Measurements from ENCODE around the gene RAB5A. TPM values are rescaled to one million over a fixed set of nuclear protein-coding genes. Genes with fewer than 3 reads are reported as not detected.
"Not testable (repeated sequence)": the region's sequence is repeated elsewhere in the genome, so short reads cannot be mapped to it uniquely, and the experiment has no call there.

The RAB5A gene
- total and polyA plus RNA-seq, 2 experiments from 2014 or later, result 78.9 to 94.9 TPM

DNA sequence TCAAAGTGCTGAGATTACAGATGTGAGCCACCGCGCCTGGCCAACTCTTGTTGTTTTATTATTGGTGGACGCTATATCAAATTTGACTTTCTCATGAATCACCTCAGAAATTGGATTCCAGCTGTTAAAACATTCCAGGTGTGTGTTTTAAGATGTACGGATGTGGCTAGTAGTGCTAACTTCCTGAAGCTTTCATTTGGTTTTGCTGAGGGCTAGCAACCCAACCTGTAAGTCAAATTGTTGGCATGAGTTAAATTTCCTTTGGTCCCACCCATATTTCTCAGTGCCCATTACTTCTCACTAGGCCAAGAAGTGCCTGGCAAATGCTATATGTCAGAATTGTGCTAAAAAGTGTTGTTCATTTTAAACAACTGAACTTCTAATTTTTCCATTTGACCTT lies 80.2 kb downstream of the RAB5A start:
- Histone ChIP-seq H4K20me1 (ENCODE audit: insufficient read depth) (no peaks in the 10 kb centered on the region), H3K79me2 (ENCODE audit: insufficient read depth) (no peaks in the 10 kb centered on the region), H3K9ac (no peak overlapping the region), H3F3A (ENCODE audit: insufficient read depth) (no peaks in the 10 kb centered on the region), H3K4me3 (no peak overlapping the region), H2AFZ (no peak overlapping the region), H3K9me3 (ENCODE audit: low read depth) (no peaks in the 10 kb centered on the region), H3K4me2 (ENCODE audit: unreplicated experiment) (no peak overlapping the region), H3K27me3 (replicated peaks; ENCODE audit: insufficient read depth) (no peaks in the 10 kb centered on the region), H3K27ac (no peak overlapping the region), H3K9me2 (ENCODE audit: insufficient read depth) (no peaks in the 10 kb centered on the region), H3K36me3 (ENCODE audit: low read depth) (no peaks in the 10 kb centered on the region), H3K4me1 (ENCODE audit: insufficient read depth) (no peaks in the 10 kb centered on the region)
- in situ Hi-C loops (cut with MboI), result no loop called here
- TF ChIP-seq EZH2phosphoT487 (IDR thresholded peaks at IDR 0.05; ENCODE audit: insufficient read depth, low read depth), result no peak
- TF ChIP-seq EZH2 (IDR thresholded peaks at IDR 0.05; ENCODE audit: insufficient read depth, poor library complexity, severe bottlenecking), result no peak
- DNase-seq, result no peak
- 62 to 71% methylated on average over 4 of the region's 4 CpGs for WGBS, 2 experiments (ENCODE audit: low coverage in 1 of 2, low lambda C conversion rate in 2 of 2, missing lambda C conversion rate in 2 of 2)

DNA sequence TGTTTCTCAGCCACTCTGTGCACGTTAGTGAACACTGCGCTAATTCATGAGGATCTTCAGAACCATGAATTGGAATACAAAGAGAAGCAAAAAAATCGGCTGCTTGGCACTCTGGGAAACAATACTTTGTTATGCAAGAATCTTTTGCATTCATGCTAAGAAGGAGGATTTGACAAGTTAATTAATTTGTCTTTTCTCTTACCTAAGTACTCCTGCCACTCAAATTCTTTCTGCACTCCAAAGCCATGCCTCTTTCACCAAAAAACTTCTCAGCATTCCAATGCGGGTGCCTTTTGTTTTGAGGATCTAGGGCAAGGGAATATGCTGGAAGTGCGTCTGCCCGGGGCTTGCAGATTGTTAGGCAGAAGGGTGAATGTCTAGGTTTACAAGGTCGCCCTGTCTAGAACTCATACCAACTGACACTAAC lies 82.0 kb downstream of the RAB5A start:
- H3K27me3 ChIP-seq (replicated peaks; ENCODE audit: insufficient read depth), result no peaks in the 10 kb centered on the region
- H3K79me2 ChIP-seq (ENCODE audit: insufficient read depth), result no peaks in the 10 kb centered on the region
- no peaks in the 10 kb centered on the region for H3F3A ChIP-seq (ENCODE audit: insufficient read depth)
- no peak overlapping the region for H3K4me3 ChIP-seq
- H4K20me1 ChIP-seq (ENCODE audit: insufficient read depth), result no peaks in the 10 kb centered on the region
- no peaks in the 10 kb centered on the region for H3K9me3 ChIP-seq (ENCODE audit: low read depth)
- 88 to 89% methylated on average over 7 of the region's 7 CpGs for WGBS, 2 experiments (ENCODE audit: low coverage in 1 of 2, low lambda C conversion rate in 2 of 2, missing lambda C conversion rate in 2 of 2)
- no peak overlapping the region for H3K4me2 ChIP-seq (ENCODE audit: unreplicated experiment)
- H3K27ac ChIP-seq, result no peak overlapping the region
- no peak overlapping the region for H3K9ac ChIP-seq
- H2AFZ ChIP-seq, result no peak overlapping the region
- no peaks in the 10 kb centered on the region for H3K4me1 ChIP-seq (ENCODE audit: insufficient read depth)
- in situ Hi-C loops (cut with MboI), result no loop called here
- no peaks in the 10 kb centered on the region for H3K9me2 ChIP-seq (ENCODE audit: insufficient read depth)
- TF ChIP-seq EZH2 (IDR thresholded peaks at IDR 0.05; ENCODE audit: insufficient read depth, poor library complexity, severe bottlenecking) (no peak), EZH2phosphoT487 (IDR thresholded peaks at IDR 0.05; ENCODE audit: insufficient read depth, low read depth) (no peak)
- DNase-seq, result no peak
- H3K36me3 ChIP-seq (ENCODE audit: low read depth), result no peaks in the 10 kb centered on the region

DNA sequence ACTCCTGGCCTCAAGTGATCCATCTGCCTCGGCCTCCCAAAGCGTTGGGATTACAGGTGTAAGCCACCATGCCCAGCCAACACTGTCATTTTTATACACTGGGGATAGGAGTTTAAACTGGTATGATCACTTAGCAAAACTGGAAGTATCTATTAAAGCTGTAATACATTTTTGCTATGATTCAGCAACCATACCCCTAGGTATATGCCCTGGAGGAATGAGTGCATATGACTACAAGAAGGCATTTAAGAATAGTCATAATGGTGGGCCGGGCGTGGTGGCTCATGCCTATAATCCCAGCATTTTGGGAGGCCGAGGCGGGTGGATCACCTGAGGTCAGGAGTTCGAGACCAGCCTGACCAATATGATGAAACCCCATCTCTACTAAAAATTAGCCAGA lies 85.0 kb downstream of the RAB5A start:
- H3K4me2 ChIP-seq (ENCODE audit: unreplicated experiment); H2AFZ ChIP-seq; H4K20me1 ChIP-seq (ENCODE audit: insufficient read depth); H3K79me2 ChIP-seq (ENCODE audit: insufficient read depth); in situ Hi-C loops (cut with MboI); H3K9me3 ChIP-seq (ENCODE audit: low read depth); H3K27me3 ChIP-seq (replicated peaks; ENCODE audit: insufficient read depth); DNase-seq; H3K9ac ChIP-seq; H3K9me2 ChIP-seq (ENCODE audit: insufficient read depth); H3K27ac ChIP-seq; H3K4me1 ChIP-seq (ENCODE audit: insufficient read depth); H3K36me3 ChIP-seq (ENCODE audit: low read depth); H3K4me3 ChIP-seq; H3F3A ChIP-seq (ENCODE audit: insufficient read depth): not testable (repeated sequence)
- WGBS, 2 experiments (ENCODE audit: low coverage in 1 of 2, low lambda C conversion rate in 2 of 2, missing lambda C conversion rate in 2 of 2), result 87 to 94% methylated on average over 7 of the region's 7 CpGs

Small RNA genes lying within 50 kb of the gene (small RNA-seq; reads per million reads assigned to genes)
- not detected for gene RNU4-85P (ENCODE audit: low read depth, low replicate concordance)
- not detected for gene RPL39P18 (ENCODE audit: low read depth, low replicate concordance)

Other genes with a start within 250 kb of the RAB5A start
- gene EFHB, start 12.9 kb upstream of the RAB5A start, total RNA-seq (2014; rRNA removed; shearing (Covaris generic)), result 0.13 and 2.9 TPM in 2 replicates
- gene EFHB, start 12.9 kb upstream of the RAB5A start, polyA plus RNA-seq (2016; fragmentation: Nextera tagmentation; extraction: Ambion mirVana), result 1.0 and 1.3 TPM in 2 replicates
- gene PP2D1, start 65.2 kb downstream of the RAB5A start, total RNA-seq (2014; rRNA removed; shearing (Covaris generic)), result not detected in 2 replicates
- gene PP2D1, start 65.2 kb downstream of the RAB5A start, polyA plus RNA-seq (2016; fragmentation: Nextera tagmentation; extraction: Ambion mirVana), result 0.16 TPM in 1 of 2 replicates, not detected in the other
- gene KAT2B, start 93.3 kb downstream of the RAB5A start, total RNA-seq (2014; rRNA removed; shearing (Covaris generic)), result 10.4 and 13.5 TPM in 2 replicates
- gene KAT2B, start 93.3 kb downstream of the RAB5A start, polyA plus RNA-seq (2016; fragmentation: Nextera tagmentation; extraction: Ambion mirVana), result 1.5 TPM in 2 replicates
- 1.0 and 5.7 TPM in 2 replicates for gene SGO1, start 239.1 kb downstream of the RAB5A start, total RNA-seq (2014; rRNA removed; shearing (Covaris generic))
- gene SGO1, start 239.1 kb downstream of the RAB5A start, polyA plus RNA-seq (2016; fragmentation: Nextera tagmentation; extraction: Ambion mirVana), result 6.6 and 7.4 TPM in 2 replicates